AG10803 (cell line): ENCODE results near the gene STARD8.

Source experiments
- DNase-seq: peaks from one replicate; pipeline ENCODE4 v3.0.0; 2010; ENCODE audit warnings: low read depth
- H3K4me3 ChIP-seq: 2 replicates; pipeline ENCODE4 v1.5.1; 2011; ENCODE audit warnings: mild to moderate bottlenecking, low read length, control low read depth
- TF ChIP-seq, protein P1 (sequence below): conservative IDR thresholded peaks from 2 replicates; pipeline ENCODE4 v1.5.1; 2011; ENCODE audit warnings: mild to moderate bottlenecking, low read length, control low read depth, inconsistent platforms

The STARD8 gene

DNA sequence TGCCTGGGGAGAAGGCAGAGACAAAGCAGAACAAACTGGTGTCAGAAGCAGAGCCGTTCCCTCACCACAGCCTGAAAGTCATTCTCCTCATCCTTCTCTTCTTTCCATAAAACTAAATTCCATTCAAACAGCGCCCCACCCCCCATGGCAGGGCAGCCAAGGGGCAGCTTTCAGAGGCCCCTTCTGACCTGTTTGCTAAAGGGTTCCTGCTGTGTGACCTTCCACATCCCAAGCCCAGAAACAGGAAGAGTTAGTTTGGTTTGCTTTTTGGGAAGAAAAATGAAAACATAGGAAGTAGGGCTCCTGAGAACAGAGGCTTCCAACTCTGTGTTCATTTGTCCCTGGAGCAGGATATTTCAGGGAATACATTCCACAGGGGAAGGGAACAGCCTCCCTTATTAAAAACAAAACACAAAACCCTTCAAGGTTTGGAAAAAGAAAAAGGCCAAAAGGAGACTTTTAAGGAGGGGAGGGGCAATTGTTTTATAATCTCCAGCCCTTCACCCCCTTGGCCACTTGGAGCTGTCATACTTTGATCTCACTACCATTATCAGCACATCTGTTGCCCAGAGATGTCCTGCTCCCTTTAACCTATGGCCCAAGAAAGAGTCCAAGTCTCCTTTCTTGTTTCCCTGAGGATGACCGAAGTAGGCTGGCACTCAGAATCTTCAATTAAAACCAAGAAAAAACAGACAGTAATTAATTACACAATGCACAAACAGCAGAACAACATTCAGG, 25.3 kb downstream of the STARD8 start:
- TF ChIP-seq, protein P1, sequence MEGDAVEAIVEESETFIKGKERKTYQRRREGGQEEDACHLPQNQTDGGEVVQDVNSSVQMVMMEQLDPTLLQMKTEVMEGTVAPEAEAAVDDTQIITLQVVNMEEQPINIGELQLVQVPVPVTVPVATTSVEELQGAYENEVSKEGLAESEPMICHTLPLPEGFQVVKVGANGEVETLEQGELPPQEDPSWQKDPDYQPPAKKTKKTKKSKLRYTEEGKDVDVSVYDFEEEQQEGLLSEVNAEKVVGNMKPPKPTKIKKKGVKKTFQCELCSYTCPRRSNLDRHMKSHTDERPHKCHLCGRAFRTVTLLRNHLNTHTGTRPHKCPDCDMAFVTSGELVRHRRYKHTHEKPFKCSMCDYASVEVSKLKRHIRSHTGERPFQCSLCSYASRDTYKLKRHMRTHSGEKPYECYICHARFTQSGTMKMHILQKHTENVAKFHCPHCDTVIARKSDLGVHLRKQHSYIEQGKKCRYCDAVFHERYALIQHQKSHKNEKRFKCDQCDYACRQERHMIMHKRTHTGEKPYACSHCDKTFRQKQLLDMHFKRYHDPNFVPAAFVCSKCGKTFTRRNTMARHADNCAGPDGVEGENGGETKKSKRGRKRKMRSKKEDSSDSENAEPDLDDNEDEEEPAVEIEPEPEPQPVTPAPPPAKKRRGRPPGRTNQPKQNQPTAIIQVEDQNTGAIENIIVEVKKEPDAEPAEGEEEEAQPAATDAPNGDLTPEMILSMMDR = no peak
- no peak overlapping the region for H3K4me3 ChIP-seq
- DNase-seq = no peak

DNA sequence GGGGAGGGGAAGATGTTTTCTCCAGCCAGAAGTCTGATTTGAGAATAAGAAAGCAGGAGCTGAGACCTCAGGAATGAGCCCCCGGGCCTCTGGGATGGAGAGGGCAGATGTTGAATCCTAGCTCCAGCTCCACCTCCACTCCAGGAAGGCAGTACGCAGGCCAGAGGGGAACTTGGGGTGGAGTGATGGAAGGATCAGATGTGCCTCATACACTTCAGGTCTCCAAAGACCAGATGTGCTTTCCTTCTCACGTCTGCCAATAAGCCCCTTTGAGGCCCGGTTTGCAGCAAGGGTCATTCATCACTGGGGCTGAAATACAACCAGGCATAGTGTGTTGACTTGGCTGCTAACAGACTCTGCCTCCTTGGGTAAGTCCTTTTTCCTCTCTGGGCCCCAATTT, 28.1 kb downstream of the STARD8 start:
- TF ChIP-seq, protein P1 = no peak
- DNase-seq = no peak
- H3K4me3 ChIP-seq = no peak overlapping the region

DNA sequence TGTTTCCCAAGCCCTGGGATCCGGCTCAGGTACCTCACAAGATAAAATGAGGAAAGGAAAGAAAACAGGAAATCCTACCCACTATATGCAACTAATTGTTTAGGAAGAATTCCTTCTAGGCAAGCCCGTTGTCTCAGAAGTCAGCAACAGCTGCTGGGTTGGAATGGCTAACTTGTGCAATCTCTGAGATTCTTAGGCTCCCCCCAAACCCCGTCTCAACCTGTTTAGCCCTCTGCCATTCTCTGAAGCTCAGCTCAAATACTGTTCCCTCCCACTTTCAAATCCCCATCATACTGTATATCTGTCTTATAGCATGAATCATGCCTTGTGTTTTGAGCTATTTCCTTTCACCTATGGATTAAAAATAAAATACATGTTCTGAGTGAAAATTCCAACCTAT, 28.9 kb downstream of the STARD8 start:
- H3K4me3 ChIP-seq = no peak overlapping the region
- DNase-seq = no peak
- TF ChIP-seq, protein P1 = no peak

DNA sequence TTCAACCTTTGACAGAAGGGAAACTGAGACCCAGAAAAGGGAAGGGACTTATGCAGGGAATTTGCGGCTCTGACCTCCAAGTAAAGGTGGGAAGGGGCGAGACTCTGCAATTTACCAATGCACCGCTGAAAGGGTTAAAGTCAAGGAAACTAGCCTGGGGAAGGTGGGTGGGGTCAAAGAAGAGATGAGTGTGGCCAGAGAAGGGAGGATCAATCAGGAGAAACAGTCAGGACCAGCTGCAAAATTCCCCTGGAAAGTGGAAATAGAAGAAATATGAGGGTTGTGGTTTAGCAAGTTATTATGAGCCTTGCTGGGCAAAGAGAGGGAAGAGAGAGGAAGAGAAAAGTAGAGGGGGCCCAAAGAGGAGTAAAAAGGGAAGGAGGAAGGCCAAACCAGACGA, 30.5 kb downstream of the STARD8 start:
- no peak for DNase-seq
- TF ChIP-seq, protein P1 = no peak
- no peak overlapping the region for H3K4me3 ChIP-seq

DNA sequence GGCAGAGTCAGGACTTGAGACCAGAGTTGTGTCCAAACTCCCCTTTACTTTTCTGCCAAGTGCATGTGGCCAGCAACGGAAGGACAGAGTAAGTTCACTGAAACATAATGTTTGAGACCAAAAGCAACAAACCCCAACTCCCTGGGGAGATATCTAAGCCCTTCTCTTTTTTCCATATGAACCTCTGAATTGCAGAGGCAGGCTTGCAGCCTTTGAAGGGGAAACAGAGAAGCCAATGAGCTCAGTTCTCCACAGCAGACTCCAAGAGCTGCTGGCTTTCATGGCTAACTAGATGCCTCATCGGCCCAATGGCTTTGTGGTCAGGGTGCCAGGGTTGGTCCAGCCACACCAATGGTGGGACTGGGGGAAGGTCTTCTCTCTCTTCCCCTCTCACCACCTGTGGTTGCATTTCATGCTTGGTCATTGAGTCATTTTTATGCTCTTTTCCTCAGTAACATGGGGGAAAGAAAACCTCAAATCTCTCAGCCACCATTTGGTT, 34.0 kb downstream of the STARD8 start:
- peak; percentile 59 for DNase-seq
- TF ChIP-seq, protein P1 = no peak
- H3K4me3 ChIP-seq = no peak overlapping the region

DNA sequence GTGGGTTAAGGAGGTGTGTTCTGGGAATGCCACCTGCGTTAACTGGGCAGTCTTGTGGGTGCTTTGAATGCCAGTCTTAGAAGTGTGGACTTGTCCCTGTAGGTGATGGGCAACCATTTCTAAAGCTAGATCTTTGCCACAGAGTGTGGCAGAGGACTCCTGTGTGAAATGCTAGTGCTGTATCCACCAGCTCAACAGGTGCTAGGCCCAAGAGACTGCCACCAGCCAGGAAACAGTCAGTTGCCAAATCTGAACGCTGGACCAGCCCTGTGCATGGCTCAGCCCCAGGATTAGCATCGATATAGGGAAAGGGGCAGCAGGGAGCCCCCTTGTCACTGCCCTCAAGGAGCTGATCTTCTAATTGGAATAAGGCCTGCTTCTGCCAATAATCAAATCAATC, 35.3 kb downstream of the STARD8 start:
- TF ChIP-seq, protein P1 = no peak
- no peak for DNase-seq

DNA sequence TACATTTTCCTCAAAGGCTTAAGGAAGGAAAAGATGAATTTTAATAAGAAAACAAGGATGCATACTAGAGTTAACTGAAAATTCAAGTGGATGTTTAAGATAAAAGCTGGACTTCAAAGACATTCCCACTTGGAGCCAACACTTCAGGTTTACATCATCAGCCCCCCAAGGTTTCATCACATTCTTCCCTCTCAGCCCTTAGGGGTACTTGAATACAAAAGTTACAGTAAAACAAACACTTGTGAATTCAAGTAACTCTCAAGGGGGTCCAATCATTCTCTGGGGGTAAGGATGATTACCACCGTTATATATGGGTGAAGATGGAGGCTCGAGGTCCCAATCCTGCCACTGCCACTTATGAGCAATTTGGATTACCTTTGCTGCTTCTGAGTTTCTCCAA, 36.1 kb downstream of the STARD8 start:
- TF ChIP-seq, protein P1 = no peak
- DNase-seq = no peak
- H3K4me3 ChIP-seq = no peak overlapping the region

More for the DNA sequence above, 35.3 kb downstream of the STARD8 start:
- no peak overlapping the region for H3K4me3 ChIP-seq
